ENCODE data around the gene CCK.
A peak's percentile ranks its signal among the peaks of the same experiment; 100 is the strongest.
"Not testable (repeated sequence)": the region's sequence is repeated elsewhere in the genome, so short reads cannot be mapped to it uniquely, and the experiment has no call there.

Gene CCK

GRCh38 chr3:42300778-42301177 is 34.8 kb upstream of the CCK start:
- DNase-seq (ENCODE audit: low read depth), result no peak
- TF ChIP-seq, protein P1, sequence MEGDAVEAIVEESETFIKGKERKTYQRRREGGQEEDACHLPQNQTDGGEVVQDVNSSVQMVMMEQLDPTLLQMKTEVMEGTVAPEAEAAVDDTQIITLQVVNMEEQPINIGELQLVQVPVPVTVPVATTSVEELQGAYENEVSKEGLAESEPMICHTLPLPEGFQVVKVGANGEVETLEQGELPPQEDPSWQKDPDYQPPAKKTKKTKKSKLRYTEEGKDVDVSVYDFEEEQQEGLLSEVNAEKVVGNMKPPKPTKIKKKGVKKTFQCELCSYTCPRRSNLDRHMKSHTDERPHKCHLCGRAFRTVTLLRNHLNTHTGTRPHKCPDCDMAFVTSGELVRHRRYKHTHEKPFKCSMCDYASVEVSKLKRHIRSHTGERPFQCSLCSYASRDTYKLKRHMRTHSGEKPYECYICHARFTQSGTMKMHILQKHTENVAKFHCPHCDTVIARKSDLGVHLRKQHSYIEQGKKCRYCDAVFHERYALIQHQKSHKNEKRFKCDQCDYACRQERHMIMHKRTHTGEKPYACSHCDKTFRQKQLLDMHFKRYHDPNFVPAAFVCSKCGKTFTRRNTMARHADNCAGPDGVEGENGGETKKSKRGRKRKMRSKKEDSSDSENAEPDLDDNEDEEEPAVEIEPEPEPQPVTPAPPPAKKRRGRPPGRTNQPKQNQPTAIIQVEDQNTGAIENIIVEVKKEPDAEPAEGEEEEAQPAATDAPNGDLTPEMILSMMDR (conservative IDR thresholded peaks at IDR 0.05; ENCODE audit: low read length), result no peak
- no peak overlapping the region for H3K4me3 ChIP-seq (ENCODE audit: low read length)

GRCh38 chr3:42300013-42300412 is 34.0 kb upstream of the CCK start:
- TF ChIP-seq, protein P1 (conservative IDR thresholded peaks at IDR 0.05; ENCODE audit: low read length), result no peak
- no peak overlapping the region for H3K4me3 ChIP-seq (ENCODE audit: low read length)
- peak; percentile 27 for DNase-seq (ENCODE audit: low read depth)

- H3K4me3 ChIP-seq (ENCODE audit: low read length), result no peak overlapping the region
- TF ChIP-seq, protein P1 (conservative IDR thresholded peaks at IDR 0.05; ENCODE audit: low read length), result no peak
- DNase-seq (ENCODE audit: low read depth), result no peak
Observed at GRCh38 chr3:42298259-42298658, 32.3 kb upstream of the CCK start.

DNA sequence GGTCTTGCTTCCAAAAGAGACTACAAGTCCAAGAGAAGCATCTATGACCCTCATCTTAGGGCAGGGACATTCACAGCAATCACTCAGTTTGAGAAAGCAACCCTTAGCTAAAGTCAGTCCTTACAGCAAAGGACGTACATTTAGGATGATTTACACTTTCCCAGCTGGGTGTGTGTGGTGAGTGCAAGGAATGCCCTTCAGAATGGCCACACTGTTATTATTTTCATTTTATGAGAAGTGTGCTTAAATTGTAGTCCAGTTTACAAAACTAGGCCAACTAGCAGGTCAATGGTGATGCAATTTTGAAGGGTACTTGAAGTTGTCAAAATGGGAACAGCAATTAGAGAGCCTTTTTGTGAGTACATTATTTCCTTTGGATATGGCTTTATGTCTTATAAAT is 26.0 kb upstream of the CCK start:
- no peak overlapping the region for H3K4me3 ChIP-seq (ENCODE audit: low read length)
- DNase-seq (ENCODE audit: low read depth), result no peak
- TF ChIP-seq, protein P1 (conservative IDR thresholded peaks at IDR 0.05; ENCODE audit: low read length), result no peak

- H3K4me3 ChIP-seq (ENCODE audit: low read length), result no peak overlapping the region
- TF ChIP-seq, protein P1 (conservative IDR thresholded peaks at IDR 0.05; ENCODE audit: low read length), result no peak
- no peak for DNase-seq (ENCODE audit: low read depth)
Observed at GRCh38 chr3:42290966-42291714, 25.2 kb upstream of the CCK start.

GRCh38 chr3:42289026-42289425 is 23.0 kb upstream of the CCK start:
- TF ChIP-seq, protein P1 (conservative IDR thresholded peaks at IDR 0.05; ENCODE audit: low read length), result no peak
- no peak for DNase-seq (ENCODE audit: low read depth)
- no peak overlapping the region for H3K4me3 ChIP-seq (ENCODE audit: low read length)

DNA sequence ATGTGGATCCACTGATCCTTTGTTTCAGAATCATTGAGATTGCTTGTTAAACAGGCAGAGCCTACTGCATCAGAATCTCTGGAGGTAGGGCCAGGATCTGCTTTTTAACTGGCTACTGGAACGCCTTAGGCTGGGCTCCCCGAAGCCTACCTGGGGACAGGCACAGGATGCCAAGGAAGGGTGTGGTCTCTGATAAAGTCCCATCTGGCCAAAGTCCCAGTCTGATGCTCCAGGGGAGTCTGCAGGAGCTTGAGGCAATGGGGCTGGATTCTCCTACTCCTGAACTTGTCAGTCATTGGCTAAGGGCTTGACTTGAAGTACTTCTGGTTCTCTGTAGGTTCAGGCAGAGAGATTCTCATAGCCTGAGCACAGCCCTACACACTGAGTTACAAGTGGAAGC is 22.4 kb upstream of the CCK start:
- no peak for DNase-seq (ENCODE audit: low read depth)
- no peak overlapping the region for H3K4me3 ChIP-seq (ENCODE audit: low read length)
- TF ChIP-seq, protein P1 (conservative IDR thresholded peaks at IDR 0.05; ENCODE audit: low read length), result no peak

- DNase-seq (ENCODE audit: low read depth); H3K4me3 ChIP-seq (ENCODE audit: low read length): not testable (repeated sequence)
Observed at GRCh38 chr3:42287423-42287822, 21.4 kb upstream of the CCK start.

Data from AG10803 (cell line).